GM12878 (cell line): ENCODE measurements around the gene PAPOLA.

Source experiments
- CHD2 ChIP-seq: IDR thresholded peaks from 2 replicates; pipeline ENCODE4 v1.6.1; 2011; ENCODE audit warnings: low read depth, low read length, improper control_type of control experiment, borderline replicate concordance
- DPF2 ChIP-seq: fragments of 450-650 bp; IDR thresholded peaks from 2 replicates; pipeline ENCODE4 v1.6.1; 2017; ENCODE audit warnings: mild to moderate bottlenecking
- FOS ChIP-seq: IDR thresholded peaks from 3 replicates; pipeline ENCODE4 v1.6.1; 2011; ENCODE audit warnings: borderline replicate concordance; ENCODE audit not compliant: insufficient read length; ENCODE audit errors: extremely low read depth
- NR2C1 ChIP-seq: fragments of 450-650 bp; IDR thresholded peaks from 2 replicates; pipeline ENCODE4 v1.6.1; 2017; ENCODE audit warnings: antibody characterized with exemption, mild to moderate bottlenecking, moderate library complexity
- NRF1 ChIP-seq: conservative IDR thresholded peaks from 2 replicates; pipeline ENCODE4 v1.6.1; 2011; ENCODE audit warnings: mild to moderate bottlenecking, low read depth, low read length, improper control_type of control experiment
- POLR2A ChIP-seq: IDR thresholded peaks from 2 replicates; pipeline ENCODE4 v1.6.1; 2011; ENCODE audit warnings: low read depth, mild to moderate bottlenecking, low read length
- RAD21 ChIP-seq: IDR thresholded peaks from 2 replicates; pipeline ENCODE4 v1.6.1; 2011; ENCODE audit warnings: mild to moderate bottlenecking, low read depth, low read length, moderate library complexity; ENCODE audit not compliant: insufficient read depth
- RBBP5 ChIP-seq: fragments of 200-600 bp; sonication (generic); conservative IDR thresholded peaks from 2 replicates; pipeline ENCODE4 v1.6.1; 2016
- TCF3 ChIP-seq: IDR thresholded peaks from 2 replicates; pipeline ENCODE4 v1.6.1; 2012; ENCODE audit warnings: low read depth, mild to moderate bottlenecking, low read length, borderline replicate concordance; ENCODE audit not compliant: insufficient read depth
- YY1 ChIP-seq: IDR thresholded peaks from 2 replicates; pipeline ENCODE4 v1.6.1; 2011; ENCODE audit warnings: low read depth, mild to moderate bottlenecking, low read length

DNA sequence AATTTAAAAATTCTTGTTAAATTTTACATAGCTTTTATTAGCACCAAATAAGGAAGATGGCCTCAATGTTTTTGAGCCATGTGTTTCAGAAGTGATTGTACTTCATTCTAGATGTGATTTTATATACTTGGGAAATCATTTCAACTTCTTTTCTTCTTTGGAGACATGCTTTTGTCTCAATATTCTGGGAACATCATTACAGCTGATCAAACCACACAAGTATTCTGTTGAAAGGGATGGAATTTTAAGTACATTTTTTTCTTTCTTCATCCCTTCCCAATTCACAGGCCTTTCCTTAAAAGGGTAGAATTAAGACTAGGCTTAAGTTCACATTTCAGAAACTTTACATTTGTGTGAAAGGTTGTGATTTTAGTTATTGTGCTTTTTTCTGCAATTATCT lies 66.4 kb downstream of the PAPOLA start:
- TF ChIP-seq TCF3 (no peak), RBBP5 (no peak), CHD2 (no peak), RAD21 (no peak), POLR2A (no peak), YY1 (no peak), DPF2 (no peak), FOS (no peak), NR2C1 (no peak), NRF1 (no peak)
